D341Med (cell line): ENCODE data around the gene KCNJ5.
A peak's percentile ranks its signal among the peaks of the same experiment; 100 is the strongest.

Experiments
- DNase-seq: peaks from one replicate; pipeline ENCODE4 v3.0.0; 2012; ENCODE audit warnings: low spot score

KCNJ5 gene

DNA sequence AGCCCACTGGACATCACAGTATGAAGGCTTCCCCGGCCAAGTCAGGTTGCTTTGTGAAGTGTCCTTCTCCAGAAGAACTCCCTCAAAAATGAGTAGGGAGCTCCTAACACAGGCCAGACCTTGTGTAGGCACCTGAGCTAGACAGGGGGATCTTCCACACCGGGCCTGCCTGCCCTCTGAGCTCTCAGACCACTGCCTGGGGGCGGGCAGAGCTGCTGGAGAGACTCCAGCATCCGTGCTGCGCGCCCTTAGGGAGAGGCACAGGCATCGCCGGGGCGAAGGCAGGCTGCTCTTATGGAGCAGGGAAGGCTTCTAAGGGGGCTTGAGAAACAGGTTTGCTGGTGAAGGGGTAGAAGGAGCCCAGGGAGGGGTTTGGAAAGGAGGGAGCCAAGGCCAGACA, 4.4 kb downstream of the KCNJ5 start:
- no peak for DNase-seq

DNA sequence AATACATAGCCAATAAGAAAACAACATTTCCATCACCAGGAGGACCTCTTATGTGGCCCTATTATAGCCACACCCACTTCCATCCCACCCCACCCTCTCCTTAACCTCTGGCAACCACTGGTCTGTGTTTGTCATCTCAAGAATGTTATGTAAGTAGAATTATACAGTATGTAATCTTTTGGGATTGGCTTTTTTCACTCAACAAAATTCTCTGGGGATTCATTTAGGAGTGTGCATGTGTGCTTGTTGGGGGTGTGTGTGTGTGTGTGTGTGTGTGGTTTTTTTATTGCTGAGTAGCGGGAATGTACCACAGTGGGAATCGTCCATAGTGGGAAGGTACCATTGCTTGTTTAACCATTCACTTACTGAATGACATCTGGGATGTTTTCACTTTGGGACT, 5.2 kb downstream of the KCNJ5 start:
- no peak for DNase-seq

DNA sequence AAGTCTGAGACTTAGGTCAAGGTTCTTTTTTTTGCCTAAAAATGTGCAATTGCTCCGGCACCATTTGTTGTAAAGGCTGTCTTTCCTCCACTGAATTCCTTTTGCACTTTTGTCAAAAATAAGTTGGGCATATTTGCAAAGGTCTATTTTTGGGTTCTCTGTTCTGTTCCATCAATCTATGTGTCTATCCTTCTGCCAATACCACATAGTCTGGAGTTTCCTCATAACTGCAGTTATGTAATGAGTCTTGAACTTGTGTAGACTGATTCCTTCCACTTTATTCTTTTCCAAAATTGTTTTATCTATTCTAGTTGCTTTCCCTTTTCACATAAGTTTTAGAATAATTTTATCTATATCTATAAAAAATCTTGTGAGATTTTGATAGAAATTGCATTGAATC, 6.7 kb downstream of the KCNJ5 start:
- no peak for DNase-seq

DNA sequence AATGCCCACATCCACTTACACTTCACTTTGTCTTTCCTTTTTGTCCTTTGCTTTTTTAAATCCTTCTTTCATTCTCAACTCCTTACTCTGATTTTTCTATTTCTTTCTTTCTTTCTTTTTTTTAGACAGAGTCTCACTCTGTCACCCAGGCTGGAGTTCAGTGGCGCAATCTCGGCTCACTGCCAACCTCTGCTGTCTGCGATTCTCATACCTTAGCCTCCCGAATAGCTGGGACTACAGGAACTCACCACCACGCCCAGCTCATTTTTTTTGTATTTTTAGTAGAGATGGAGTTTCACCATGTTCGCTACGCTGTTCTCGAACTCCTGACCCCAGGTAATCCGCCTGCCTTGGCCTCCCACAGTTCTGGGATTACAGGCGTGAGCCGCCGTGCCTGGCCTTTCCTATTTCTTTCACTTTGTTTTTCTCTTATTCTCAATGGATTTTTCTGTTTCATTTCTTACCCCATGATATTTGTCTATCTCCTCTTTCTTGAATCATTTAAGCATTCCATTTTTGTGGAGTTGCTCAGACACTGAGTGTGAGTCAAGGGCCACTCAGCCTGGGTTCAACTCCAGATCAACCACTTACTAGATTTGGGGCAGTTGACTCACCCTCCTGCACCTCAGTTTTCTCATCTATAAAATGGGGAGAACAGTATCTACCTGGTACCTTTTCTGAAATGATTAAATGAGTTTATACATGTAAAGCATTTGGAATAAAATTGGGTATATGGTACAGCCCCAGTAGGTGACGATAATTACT, 7.6 kb downstream of the KCNJ5 start:
- no peak for DNase-seq

DNA sequence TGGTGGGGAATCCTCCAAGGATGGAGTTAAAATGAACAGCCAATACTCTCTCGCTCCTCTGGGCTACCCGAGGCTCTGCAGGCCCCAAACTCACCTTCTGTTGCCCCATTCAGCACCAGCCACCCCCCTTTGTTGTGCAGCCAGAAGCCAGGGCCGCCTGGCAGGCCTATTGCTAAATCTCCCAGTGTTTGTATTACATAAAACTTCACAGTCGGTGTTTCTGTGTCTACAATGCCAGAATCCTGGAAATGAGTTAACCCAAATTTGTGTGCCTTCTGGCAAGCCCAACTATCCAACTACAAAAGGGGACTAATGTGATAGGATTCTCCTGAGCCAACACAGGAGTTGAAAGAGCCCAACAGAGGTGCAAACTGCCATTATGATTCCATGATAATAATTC, 9.3 kb downstream of the KCNJ5 start:
- DNase-seq = no peak

GRCh38 chr11:128901653-128902514, 10.7 kb downstream of the KCNJ5 start:
- DNase-seq = no peak

DNA sequence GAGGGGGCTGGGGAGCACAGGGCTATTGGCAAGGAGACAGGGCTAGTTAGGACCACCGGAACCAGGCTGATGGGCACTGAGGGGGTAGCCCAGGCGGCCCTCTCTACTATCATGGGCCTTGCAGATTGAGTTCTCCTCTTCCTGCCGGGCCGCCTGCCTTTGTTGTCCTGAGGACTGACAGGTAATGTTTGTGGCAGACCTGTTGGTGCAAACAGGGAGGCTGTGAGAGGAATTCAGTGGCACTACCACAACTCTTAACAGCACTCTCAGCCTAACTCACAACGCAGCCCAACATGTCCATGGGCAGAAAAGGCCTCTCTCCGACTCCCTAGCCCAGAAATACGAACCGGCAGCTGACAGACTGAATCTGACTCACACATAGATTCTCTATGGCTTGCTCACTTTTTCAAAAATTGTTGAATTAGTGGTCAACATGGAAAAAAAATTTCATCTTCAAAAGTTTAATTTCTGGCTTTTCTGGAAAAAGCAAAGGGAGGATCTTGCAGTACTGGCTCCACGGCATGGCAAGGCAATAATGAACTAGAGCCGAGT, 11.4 kb downstream of the KCNJ5 start:
- no peak for DNase-seq

DNA sequence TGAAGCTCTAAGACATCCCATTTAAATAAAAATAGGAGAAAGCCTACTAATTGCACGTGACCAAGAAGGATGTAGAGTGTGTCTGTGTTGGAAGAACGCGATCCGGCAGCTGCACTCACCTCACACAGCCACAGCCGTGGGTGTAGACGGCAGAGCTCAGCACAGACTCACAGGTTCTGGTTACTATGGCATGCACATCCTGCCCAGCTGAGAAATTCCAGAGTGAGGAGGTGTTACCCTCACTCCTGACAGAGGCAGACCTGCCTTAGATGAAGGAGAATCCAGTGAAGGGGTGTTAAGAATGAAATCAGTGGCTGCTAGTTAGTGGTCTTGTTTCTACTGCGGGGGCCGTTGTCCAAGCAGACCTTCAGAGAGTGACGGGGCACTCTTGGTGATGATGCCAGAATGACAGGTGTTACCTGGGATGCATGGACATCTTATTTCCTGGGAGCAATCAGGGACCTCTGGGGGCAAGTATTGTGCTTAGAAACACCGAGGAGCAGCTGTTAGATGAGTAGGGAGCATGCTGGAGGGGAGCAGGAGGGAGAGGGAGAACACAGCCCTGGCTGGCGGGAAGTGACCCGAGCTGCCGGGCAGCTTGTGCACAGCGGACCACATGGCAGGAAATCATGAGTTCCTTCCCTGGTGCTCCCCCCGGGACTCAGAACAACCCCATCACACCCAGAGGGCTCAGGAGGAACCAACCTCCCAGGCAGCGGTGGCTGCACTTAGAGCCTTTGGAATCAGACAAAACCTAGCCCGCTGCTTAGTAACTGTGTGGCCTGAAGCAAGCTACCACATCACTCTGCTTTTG, 12.3 kb downstream of the KCNJ5 start:
- no peak for DNase-seq

GRCh38 chr11:128904303-128904655, 13.1 kb downstream of the KCNJ5 start:
- no peak for DNase-seq

- peak; percentile 82 for DNase-seq
These were observed 13.6 kb downstream of the KCNJ5 start for GRCh38 chr11:128904656-128905344.

- DNase-seq = peak; percentile 82
These were observed 14.4 kb downstream of the KCNJ5 start for GRCh38 chr11:128905345-128906184.

DNA sequence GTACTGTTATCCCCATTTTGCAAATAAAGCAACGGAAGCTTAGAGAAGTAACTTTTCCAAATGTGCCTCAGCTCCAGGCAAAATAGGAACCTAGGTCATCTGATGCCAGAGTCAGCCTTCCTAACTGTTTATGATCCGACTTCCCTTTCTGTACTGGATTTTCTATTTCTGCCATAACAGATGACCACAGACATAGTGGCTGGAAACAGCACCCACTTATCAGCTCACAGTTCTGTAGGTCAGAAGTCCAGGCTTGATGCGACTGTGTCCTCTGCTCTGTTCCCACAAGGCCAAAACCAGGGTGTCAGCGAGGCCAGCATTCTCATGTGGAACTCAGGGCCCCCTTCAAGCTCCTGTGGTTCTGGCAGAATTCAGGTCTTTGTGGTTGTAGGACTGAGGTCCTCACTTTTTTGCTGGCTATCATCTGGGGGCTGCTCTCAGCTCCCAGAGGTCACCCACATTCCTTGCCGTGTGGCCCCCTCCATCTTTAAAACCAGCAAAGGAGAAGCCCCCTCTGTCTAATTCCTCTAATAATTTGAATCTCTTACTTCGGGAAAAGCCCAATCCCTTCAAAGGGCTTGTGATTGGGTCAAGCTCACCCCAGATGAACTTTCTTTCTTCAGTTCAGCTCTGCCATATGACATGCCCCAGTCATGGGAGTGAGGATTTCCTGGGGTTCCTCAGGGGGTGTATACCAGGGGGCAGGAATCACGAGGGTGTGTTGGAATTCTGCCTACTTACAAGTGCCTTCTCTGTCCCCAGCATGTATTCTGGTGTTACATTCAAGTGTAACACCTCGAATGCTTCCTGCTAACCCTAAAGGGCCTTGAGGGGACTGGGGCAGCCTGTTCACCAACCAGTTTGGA, 15.3 kb downstream of the KCNJ5 start:
- DNase-seq = no peak

DNA sequence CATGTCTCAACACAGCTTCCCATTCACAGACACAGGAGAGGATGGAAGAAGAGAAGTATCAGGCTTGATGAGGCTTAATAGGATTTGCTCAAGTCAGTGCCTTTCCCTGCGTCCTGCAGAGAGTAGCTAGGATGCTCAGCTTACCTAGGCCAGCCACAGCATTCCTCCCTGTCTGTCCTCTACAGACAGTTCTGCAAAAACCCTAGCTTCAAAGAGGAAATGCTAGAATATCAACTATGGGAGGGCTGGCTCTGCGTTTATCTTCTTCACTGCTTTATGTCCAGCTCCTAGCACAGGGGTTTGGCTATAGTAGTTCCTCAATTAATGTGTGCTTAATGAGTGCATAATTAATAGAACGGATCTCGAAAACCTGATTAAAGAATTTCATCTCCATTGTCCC, 16.4 kb downstream of the KCNJ5 start:
- no peak for DNase-seq

DNA sequence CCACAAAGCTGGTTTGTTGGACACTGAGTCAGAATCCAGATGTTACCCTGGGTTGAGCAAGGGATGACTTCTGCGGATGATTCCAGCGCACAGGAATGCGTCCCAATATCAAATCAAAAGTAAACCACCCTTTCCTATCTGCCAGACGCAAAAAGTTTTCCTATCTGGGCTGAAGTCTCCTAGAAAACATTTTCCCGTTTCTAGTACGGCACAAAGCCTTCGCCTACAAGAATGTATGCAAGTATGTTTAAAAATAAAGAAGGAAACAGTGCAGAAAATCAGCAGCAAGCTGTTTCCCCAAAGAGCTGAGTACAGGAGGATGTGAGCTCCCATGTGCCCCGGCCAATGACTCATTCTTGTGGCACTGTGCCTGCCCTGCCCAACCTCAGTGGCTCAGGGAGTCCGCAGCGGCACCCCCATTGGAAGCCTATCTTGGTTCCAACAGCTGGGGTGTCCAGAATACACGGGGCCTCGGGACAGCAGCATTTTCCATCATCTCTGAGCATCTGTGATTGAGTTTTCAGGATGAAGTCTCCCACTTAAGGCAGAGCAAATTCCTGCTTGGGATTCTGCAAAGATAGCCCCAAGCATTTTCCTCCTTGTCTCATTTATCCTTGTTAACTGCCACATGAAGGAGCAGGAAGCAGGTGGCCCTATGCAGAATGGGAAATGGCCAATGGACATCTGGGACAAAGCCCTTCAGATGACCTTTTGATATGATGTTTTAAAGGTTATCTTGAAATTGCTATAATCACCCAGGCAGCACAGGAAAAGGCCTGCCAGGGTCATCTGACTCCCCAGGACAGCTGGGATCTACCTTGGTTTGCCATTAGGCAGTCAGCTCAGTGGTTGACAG, 17.5 kb downstream of the KCNJ5 start:
- no peak for DNase-seq

- DNase-seq = no peak
These were observed 18.4 kb downstream of the KCNJ5 start for GRCh38 chr11:128909438-128910125.

GRCh38 chr11:128910576-128910975, 19.4 kb downstream of the KCNJ5 start:
- DNase-seq = no peak

DNA sequence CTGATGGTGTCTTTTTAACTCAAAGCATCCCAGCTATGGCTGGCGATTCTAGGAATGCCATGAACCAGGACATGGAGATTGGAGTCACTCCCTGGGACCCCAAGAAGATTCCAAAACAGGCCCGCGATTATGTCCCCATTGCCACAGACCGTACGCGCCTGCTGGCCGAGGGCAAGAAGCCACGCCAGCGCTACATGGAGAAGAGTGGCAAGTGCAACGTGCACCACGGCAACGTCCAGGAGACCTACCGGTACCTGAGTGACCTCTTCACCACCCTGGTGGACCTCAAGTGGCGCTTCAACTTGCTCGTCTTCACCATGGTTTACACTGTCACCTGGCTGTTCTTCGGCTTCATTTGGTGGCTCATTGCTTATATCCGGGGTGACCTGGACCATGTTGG, 20.1 kb downstream of the KCNJ5 start:
- no peak for DNase-seq

GRCh38 chr11:128911701-128912100, 20.5 kb downstream of the KCNJ5 start:
- DNase-seq = no peak
